CD14-positive monocyte (primary cell): ENCODE measurements around the gene UVSSA. TPM values are rescaled to one million over a fixed set of nuclear protein-coding genes. Genes with fewer than 3 reads are reported as not detected.
A peak's percentile ranks its signal among the peaks of the same experiment; 100 is the strongest.

Source experiments
- DNase-seq, 3 donors: peaks; one replicate each; pipeline ENCODE4 v3.0.0-alpha.2; 2011 to 2022
- H2AFZ ChIP-seq: 2 replicates; pipeline ENCODE4 v1.6.0; 2012; ENCODE audit warnings: mild to moderate bottlenecking, low read depth, low read length, inconsistent platforms; ENCODE audit not compliant: insufficient read depth, poor library complexity, severe bottlenecking
- H3K27ac ChIP-seq, 2 donors: 1 replicate in 1 of 2; 2 replicates in 1 of 2; pipeline ENCODE4 v1.5.1; 2012 to 2013; ENCODE audit warnings: low read length in 2 of 2, control low read depth in 1 of 2, inconsistent platforms in 1 of 2, low read depth in 1 of 2, mild to moderate bottlenecking in 1 of 2
- H3K27me3 ChIP-seq, 2 donors: one replicate each; pipeline versions ENCODE4 v1.6.0 to v1.6.1; 2011 to 2013; ENCODE audit warnings: low read length in 2 of 2; ENCODE audit not compliant: control insufficient read depth in 2 of 2, insufficient read depth in 2 of 2
- H3K36me3 ChIP-seq, 2 donors: replicated peaks in 1 of 2; 1 replicate in 1 of 2; 2 replicates in 1 of 2; pipeline versions ENCODE4 v1.5.1 to v1.6.1; 2012 to 2013; ENCODE audit warnings: low read length in 2 of 2, control low read depth in 1 of 2, inconsistent platforms in 1 of 2, mild to moderate bottlenecking in 1 of 2; ENCODE audit not compliant: insufficient read depth in 2 of 2, control insufficient read depth in 1 of 2
- H3K4me1 ChIP-seq, 2 donors: 1 replicate in 1 of 2; 2 replicates in 1 of 2; pipeline versions ENCODE4 v1.5.1 to v1.6.1; 2012 to 2013; ENCODE audit warnings: low read length in 2 of 2, control low read depth in 1 of 2, inconsistent platforms in 1 of 2, mild to moderate bottlenecking in 1 of 2, moderate library complexity in 1 of 2; ENCODE audit not compliant: insufficient read depth in 2 of 2, control insufficient read depth in 1 of 2
- H3K4me2 ChIP-seq: replicated peaks from 2 replicates; pipeline ENCODE3; 2012; ENCODE audit warnings: low read length, moderate library complexity, mild to moderate bottlenecking; ENCODE audit not compliant: poor library complexity, severe bottlenecking; ENCODE audit errors: extremely low read depth
- H3K4me3 ChIP-seq, 3 experiments: fragments of 200-600 bp in 1 of 3; sonication (generic) in 1 of 3; replicated peaks in 1 of 3; 1 replicate in 2 of 3; 2 replicates in 1 of 3; pipeline ENCODE4 v1.5.1; 2011 to 2013; ENCODE audit warnings: low read length in 3 of 3, mild to moderate bottlenecking in 3 of 3, control low read depth in 2 of 3, low read depth in 2 of 3, inconsistent platforms in 1 of 3, moderate library complexity in 1 of 3
- H3K79me2 ChIP-seq: 2 replicates; pipeline ENCODE4 v1.6.0; 2012; ENCODE audit warnings: mild to moderate bottlenecking, control low read depth, inconsistent platforms, low read length, moderate library complexity; ENCODE audit not compliant: insufficient read depth
- H3K9ac ChIP-seq: 2 replicates; pipeline ENCODE4 v1.6.0; 2017; ENCODE audit warnings: low read length, mild to moderate bottlenecking; ENCODE audit not compliant: insufficient read depth, poor library complexity, severe bottlenecking
- H3K9me3 ChIP-seq, 2 donors: replicated peaks in 1 of 2; 1 replicate in 1 of 2; 2 replicates in 1 of 2; pipeline versions ENCODE4 v1.5.1 to v1.6.1; 2012 to 2013; ENCODE audit warnings: low read length in 2 of 2, control low read depth in 1 of 2; ENCODE audit not compliant: control insufficient read depth in 1 of 2, insufficient read depth in 1 of 2
- H4K20me1 ChIP-seq: 2 replicates; pipeline ENCODE4 v1.6.0; 2012; ENCODE audit warnings: mild to moderate bottlenecking, low read length, control low read depth, moderate library complexity; ENCODE audit not compliant: insufficient read depth
- H3K27ac Mint-ChIP-seq, 7 donors: one replicate each; pipeline ENCODE4 v1.8.0; 2020; ENCODE audit warnings: mild to moderate bottlenecking in 7 of 7, mixed read lengths in 7 of 7, moderate library complexity in 6 of 7, inconsistent platforms in 2 of 7
- H3K27me3 Mint-ChIP-seq, 3 donors: one replicate each; pipeline ENCODE4 v1.8.0; 2021 to 2022; ENCODE audit warnings: low read depth in 3 of 3, mild to moderate bottlenecking in 3 of 3, mixed read lengths in 3 of 3, moderate library complexity in 3 of 3, inconsistent platforms in 1 of 3
- H3K36me3 Mint-ChIP-seq, 2 donors: one replicate each; pipeline ENCODE4 v1.8.0; 2020; ENCODE audit warnings: mixed read lengths in 2 of 2, inconsistent platforms in 1 of 2, mild to moderate bottlenecking in 1 of 2
- H3K4me1 Mint-ChIP-seq: one replicate; pipeline ENCODE4 v1.8.0; 2020; ENCODE audit warnings: mild to moderate bottlenecking, mixed read lengths
- H3K4me3 Mint-ChIP-seq, 2 donors: one replicate each; pipeline ENCODE4 v1.8.0; 2020; ENCODE audit warnings: mild to moderate bottlenecking in 2 of 2, mixed read lengths in 2 of 2, moderate library complexity in 1 of 2
- H3K9me3 Mint-ChIP-seq, 7 donors: one replicate each; pipeline ENCODE4 v1.8.0; 2020 to 2022; ENCODE audit warnings: mixed read lengths in 7 of 7, mild to moderate bottlenecking in 6 of 7, moderate library complexity in 6 of 7, inconsistent platforms in 2 of 7
- CTCF ChIP-seq: fragments of 200-600 bp; IDR thresholded peaks from one replicate; pipeline ENCODE4 v1.8.0; 2022; ENCODE audit warnings: antibody characterized with exemption, mild to moderate bottlenecking
- WGBS: methylation state at CpG from one replicate; pipeline ENCODE4 v1.1.5; 2013; ENCODE audit warnings: missing lambda C conversion rate; ENCODE audit not compliant: insufficient coverage; 5-methylcytosine and 5-hydroxymethylcytosine counted together
- intact Hi-C, 2 donors: fragments of 100-400 bp; cut with micrococcal nuclease; formaldehyde crosslinking; loops; one replicate each; pipeline versions ENCODE4 v1.15.0 to v1.15.1; 2023
- polyA plus RNA-seq, 3 donors: library from polyadenylated mRNA; depleted of rRNA in 1 of 3; unstranded in 2 of 3; stranded (reverse) in 1 of 3; fragments of 300-500 nt in 2 of 3; fragments of >200 nt in 1 of 3; fragmentation: Illumina TruSeq in 2 of 3; gene quantifications; 1 replicate in 2 of 3; 2 replicates in 1 of 3; pipeline ENCODE4 v1.2.3, GENCODE V29; 2012 to 2021

UVSSA gene
- polyA plus RNA-seq, 3 donors: 2.6 to 54.0 (median 4.8) TPM

- H3K27me3 Mint-ChIP-seq: no peaks in the 10 kb centered on the region
These were observed 25.5 kb upstream of the UVSSA start for GRCh38 chr4:1321486-1321885.

GRCh38 chr4:1321946-1322650 lies 24.9 kb upstream of the UVSSA start:
- peak overlapping the region in 1 of 7 donors; percentile 38 for H3K27ac Mint-ChIP-seq
- H3K4me1 Mint-ChIP-seq: no peaks in the 10 kb centered on the region
- no peak for TF ChIP-seq CTCF
- intact Hi-C loops: no loop called here
- no peaks in the 10 kb centered on the region for H3K9me3 ChIP-seq
- no peak overlapping the region for H2AFZ ChIP-seq
- peaks cover 50 to 54% of the 10 kb centered on the region in 2 donors for H3K36me3 Mint-ChIP-seq
- no peak overlapping the region for H3K4me3 Mint-ChIP-seq
- H4K20me1 ChIP-seq: peaks cover 70% of the 10 kb centered on the region
- no peak overlapping the region for H3K4me3 ChIP-seq
- no peak overlapping the region for H3K9ac ChIP-seq
- no peaks in the 10 kb centered on the region for H3K27me3 ChIP-seq
- DNase-seq: no peak
- no peak overlapping the region for H3K4me2 ChIP-seq
- WGBS: 97% methylated on average over 15 of the region's 18 CpGs
- peaks cover 60 to 84% of the 10 kb centered on the region in 2 donors for H3K36me3 ChIP-seq
- H3K9me3 Mint-ChIP-seq: no peaks in the 10 kb centered on the region
- H3K27me3 Mint-ChIP-seq: no peaks in the 10 kb centered on the region
- H3K4me1 ChIP-seq: no peaks in the 10 kb centered on the region
- H3K79me2 ChIP-seq: no peaks in the 10 kb centered on the region
- H3K27ac ChIP-seq: peak overlapping the region in 1 of 2 donors; percentile 5

More at GRCh38 chr4:1321486-1321885, 25.5 kb upstream of the UVSSA start:
- no peak for TF ChIP-seq CTCF
- H3K4me1 Mint-ChIP-seq: no peaks in the 10 kb centered on the region
- H3K4me3 Mint-ChIP-seq: no peak overlapping the region
- peak overlapping the region in 1 of 2 donors; percentile 5 for H3K27ac ChIP-seq
- intact Hi-C loops: no loop called here
- no peak overlapping the region for H2AFZ ChIP-seq
- H3K79me2 ChIP-seq: no peaks in the 10 kb centered on the region
- no peak for DNase-seq
- no peak overlapping the region for H3K4me3 ChIP-seq
- 96% methylated on average over 11 of the region's 13 CpGs for WGBS
- peaks cover 51 to 53% of the 10 kb centered on the region in 2 donors for H3K36me3 Mint-ChIP-seq
- no peaks in the 10 kb centered on the region for H3K4me1 ChIP-seq
- no peak overlapping the region for H3K4me2 ChIP-seq
- peaks cover 57 to 81% of the 10 kb centered on the region in 2 donors for H3K36me3 ChIP-seq
- peak overlapping the region in 1 of 7 donors; percentile 10 for H3K27ac Mint-ChIP-seq
- no peaks in the 10 kb centered on the region for H3K9me3 Mint-ChIP-seq
- H3K9me3 ChIP-seq: no peaks in the 10 kb centered on the region
- H3K9ac ChIP-seq: no peak overlapping the region
- H3K27me3 ChIP-seq: no peaks in the 10 kb centered on the region
- H4K20me1 ChIP-seq: peaks cover 66% of the 10 kb centered on the region
